Cardiac fibroblast (primary cell): ENCODE measurements around the gene SMYD3.
A peak's percentile ranks its signal among the peaks of the same experiment; 100 is the strongest.
"Not testable (repeated sequence)": the region's sequence is repeated elsewhere in the genome, so short reads cannot be mapped to it uniquely, and the experiment has no call there.

Experiments
- DNase-seq, 2 donors: peaks; one replicate each; pipeline versions ENCODE4 v3.0.0 to v3.0.0-alpha.2; 2010; ENCODE audit warnings: low read depth in 2 of 2
- H3K4me3 ChIP-seq, 2 donors: replicated peaks in 1 of 2; 1 replicate in 1 of 2; 2 replicates in 1 of 2; pipeline ENCODE4 v1.5.1; 2011; ENCODE audit warnings: low read depth in 2 of 2, low read length in 2 of 2, mild to moderate bottlenecking in 2 of 2, moderate library complexity in 1 of 2
- TF ChIP-seq, protein P1 (sequence below): IDR thresholded peaks from one replicate; pipeline ENCODE4 v1.5.1; 2011; ENCODE audit warnings: low read depth, mild to moderate bottlenecking, low read length, inconsistent platforms

SMYD3 gene

DNA sequence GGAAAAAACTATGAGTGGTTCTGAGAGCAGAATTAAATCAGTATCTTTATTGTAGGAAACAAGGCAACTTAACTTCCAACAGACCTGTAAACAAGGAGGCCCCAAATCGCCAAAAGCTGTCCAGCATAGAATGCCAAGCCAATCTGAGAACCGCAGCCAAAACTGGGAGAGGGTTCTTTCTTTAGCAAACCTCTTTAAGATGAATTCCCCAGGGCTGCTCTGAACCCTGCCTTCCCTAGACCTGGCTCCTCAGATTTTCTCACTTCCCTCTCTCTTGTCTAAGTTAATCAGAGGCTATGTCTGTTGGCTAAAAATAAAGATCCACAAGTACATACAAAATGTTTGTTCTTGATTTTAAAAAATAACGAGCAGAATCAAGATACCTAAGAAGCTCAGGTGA lies 141.4 kb downstream of the SMYD3 start:
- TF ChIP-seq, protein P1, sequence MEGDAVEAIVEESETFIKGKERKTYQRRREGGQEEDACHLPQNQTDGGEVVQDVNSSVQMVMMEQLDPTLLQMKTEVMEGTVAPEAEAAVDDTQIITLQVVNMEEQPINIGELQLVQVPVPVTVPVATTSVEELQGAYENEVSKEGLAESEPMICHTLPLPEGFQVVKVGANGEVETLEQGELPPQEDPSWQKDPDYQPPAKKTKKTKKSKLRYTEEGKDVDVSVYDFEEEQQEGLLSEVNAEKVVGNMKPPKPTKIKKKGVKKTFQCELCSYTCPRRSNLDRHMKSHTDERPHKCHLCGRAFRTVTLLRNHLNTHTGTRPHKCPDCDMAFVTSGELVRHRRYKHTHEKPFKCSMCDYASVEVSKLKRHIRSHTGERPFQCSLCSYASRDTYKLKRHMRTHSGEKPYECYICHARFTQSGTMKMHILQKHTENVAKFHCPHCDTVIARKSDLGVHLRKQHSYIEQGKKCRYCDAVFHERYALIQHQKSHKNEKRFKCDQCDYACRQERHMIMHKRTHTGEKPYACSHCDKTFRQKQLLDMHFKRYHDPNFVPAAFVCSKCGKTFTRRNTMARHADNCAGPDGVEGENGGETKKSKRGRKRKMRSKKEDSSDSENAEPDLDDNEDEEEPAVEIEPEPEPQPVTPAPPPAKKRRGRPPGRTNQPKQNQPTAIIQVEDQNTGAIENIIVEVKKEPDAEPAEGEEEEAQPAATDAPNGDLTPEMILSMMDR, result no peak
- no peak overlapping the region for H3K4me3 ChIP-seq
- no peak for DNase-seq

DNA sequence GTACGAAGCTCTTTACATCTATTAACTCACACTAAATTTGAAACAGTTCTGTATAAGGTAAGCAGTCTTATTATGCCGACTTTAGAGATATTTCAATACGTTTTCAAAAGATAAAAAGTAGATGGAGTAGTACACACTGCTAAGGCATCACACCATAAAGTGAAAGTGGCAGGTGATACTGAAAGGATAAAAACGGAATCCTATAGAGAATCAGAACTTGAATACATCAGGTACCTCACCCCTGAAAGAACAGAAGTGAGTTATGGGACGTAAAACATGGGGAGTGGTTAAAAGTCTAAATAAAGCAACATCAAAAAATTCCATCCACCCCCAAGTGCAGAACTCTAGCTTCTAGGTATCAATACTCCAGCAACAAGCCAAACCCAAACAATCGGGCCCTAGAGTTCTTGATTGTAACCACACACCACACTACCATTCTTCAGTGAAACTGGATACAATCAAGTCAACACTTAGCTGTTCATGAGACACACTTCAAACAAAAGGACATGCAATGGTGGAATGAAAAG lies 142.6 kb downstream of the SMYD3 start:
- TF ChIP-seq, protein P1, result no peak
- no peak overlapping the region for H3K4me3 ChIP-seq
- DNase-seq, result no peak

DNA sequence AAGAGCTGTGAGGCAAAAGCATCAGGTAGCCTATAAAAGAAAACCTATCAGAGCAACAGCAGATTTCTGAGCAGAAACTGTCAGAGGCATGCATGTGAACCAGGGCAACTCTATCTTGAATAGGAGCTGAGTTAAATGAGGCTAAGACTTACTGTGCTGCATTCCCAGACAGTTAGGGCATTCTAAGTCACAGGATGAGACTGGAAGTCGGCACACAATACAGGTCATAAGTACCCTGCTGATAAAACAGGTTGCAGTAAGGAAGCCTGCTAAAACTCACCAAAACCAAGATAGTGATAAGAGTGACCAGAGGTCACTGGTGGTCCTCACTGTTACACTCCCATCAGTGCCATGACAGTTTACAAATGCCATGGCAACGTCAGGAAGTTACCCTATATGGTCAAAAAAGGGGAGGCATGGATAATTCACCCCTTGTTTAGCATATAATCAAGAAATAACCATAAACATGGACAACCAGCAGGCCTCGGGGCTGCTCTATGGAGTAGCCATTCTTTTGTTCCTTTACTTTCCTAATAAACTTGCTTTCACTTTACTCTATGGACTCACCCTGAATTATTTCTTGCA lies 150.0 kb downstream of the SMYD3 start:
- peak; percentile 58 to 80 for DNase-seq

DNA sequence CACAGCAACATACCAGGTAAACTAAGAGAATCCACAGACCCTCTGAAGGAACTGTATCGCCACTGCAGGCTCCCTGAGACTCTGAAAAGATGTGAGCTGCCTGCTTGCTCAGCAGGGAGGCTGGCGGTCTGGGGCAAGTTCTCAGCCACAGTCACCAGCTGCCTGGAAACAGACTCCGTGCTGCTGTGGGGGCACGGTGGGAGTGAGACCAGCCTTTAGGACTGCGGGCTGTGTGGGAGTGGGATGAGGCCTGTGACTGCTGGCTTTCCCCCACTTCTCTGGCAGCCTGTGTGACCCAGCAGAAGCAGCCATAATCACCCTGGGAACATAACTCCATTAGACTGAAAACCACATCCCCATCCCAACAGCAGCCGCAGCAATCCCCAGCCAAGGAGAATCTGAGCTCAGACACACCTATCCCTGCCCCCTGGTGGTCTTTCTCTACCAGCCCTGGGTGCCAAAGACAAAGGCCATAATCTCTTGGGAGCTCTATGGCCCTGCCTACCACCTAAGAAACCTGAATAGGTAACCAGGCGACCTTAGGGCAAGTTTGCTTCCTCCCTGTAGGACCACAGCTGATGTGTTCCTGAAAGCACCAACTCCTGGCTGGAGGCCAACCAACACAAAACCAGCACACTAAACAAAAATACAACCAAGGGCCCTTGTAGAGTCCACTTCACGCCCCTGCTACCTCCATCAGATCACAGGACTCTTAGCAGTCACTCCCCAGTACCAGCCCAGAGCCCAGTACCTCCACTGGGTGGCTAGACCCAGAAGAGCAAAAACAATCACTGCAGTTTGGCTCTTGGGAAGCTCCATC lies 151.5 kb downstream of the SMYD3 start:
- TF ChIP-seq, protein P1, result no peak

More for the DNA sequence above, 150.0 kb downstream of the SMYD3 start:
- not testable (repeated sequence) for H3K4me3 ChIP-seq

GRCh38 chr1:246351721-246352120 lies 155.4 kb downstream of the SMYD3 start:
- no peak for DNase-seq
- TF ChIP-seq, protein P1, result no peak
- H3K4me3 ChIP-seq, result no peak overlapping the region

More for the DNA sequence above, 151.5 kb downstream of the SMYD3 start:
- peak in 1 of 2 donors; percentile 16 for DNase-seq
- H3K4me3 ChIP-seq, result no peak overlapping the region

- TF ChIP-seq, protein P1, result no peak
- no peak overlapping the region for H3K4me3 ChIP-seq
- DNase-seq, result peak in 1 of 2 donors; percentile 29
Observed at GRCh38 chr1:246350745-246351144, 156.3 kb downstream of the SMYD3 start.

- no peak for DNase-seq
- TF ChIP-seq, protein P1, result no peak
- H3K4me3 ChIP-seq, result no peak overlapping the region
Observed at GRCh38 chr1:246343937-246344336, 163.1 kb downstream of the SMYD3 start.
